ENCODE measurements around the gene GAPDH.
"Not testable (repeated sequence)": the region's sequence is repeated elsewhere in the genome, so short reads cannot be mapped to it uniquely, and the experiment has no call there.

Gene GAPDH

DNA sequence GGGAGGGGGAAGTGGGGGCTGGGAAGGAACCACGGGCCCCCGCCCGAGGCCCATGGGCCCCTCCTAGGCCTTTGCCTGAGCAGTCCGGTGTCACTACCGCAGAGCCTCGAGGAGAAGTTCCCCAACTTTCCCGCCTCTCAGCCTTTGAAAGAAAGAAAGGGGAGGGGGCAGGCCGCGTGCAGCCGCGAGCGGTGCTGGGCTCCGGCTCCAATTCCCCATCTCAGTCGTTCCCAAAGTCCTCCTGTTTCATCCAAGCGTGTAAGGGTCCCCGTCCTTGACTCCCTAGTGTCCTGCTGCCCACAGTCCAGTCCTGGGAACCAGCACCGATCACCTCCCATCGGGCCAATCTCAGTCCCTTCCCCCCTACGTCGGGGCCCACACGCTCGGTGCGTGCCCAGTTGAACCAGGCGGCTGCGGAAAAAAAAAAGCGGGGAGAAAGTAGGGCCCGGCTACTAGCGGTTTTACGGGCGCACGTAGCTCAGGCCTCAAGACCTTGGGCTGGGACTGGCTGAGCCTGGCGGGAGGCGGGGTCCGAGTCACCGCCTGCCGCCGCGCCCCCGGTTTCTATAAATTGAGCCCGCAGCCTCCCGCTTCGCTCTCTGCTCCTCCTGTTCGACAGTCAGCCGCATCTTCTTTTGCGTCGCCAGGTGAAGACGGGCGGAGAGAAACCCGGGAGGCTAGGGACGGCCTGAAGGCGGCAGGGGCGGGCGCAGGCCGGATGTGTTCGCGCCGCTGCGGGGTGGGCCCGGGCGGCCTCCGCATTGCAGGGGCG, at the start of gene GAPDH:
TSS of gene GAPDH (plus strand) at position 595 of the 772 bp plus-strand sequence. CDS start 316 bp downstream, outside the sequence.
- FAIRE-seq = no peak

GRCh38 chr12:6488240-6488639, 46.1 kb upstream of the GAPDH start:
- no peak for FAIRE-seq

DNA sequence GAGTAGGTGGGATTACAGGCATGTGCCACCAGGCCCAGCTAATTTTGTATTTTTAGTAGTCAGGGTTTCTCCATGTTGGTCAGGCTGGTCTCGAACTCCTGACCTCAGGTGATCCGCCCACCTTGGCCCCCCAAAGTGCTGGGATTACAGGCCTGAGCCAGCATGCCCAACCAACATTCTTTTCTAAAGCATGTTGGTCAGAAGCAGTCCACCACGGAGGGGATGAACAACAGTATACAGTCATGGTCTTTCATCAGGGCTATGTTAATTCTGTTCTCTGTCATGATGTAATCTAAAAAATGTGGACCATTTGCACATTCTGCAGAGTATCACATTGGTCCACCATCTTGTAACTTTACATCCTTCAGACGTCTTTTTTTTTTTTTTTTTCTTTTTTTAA, 44.9 kb upstream of the GAPDH start:
- FAIRE-seq = no peak

- FAIRE-seq = not testable (repeated sequence)
Measured at GRCh38 chr12:6490673-6491072, 43.6 kb upstream of the GAPDH start.

DNA sequence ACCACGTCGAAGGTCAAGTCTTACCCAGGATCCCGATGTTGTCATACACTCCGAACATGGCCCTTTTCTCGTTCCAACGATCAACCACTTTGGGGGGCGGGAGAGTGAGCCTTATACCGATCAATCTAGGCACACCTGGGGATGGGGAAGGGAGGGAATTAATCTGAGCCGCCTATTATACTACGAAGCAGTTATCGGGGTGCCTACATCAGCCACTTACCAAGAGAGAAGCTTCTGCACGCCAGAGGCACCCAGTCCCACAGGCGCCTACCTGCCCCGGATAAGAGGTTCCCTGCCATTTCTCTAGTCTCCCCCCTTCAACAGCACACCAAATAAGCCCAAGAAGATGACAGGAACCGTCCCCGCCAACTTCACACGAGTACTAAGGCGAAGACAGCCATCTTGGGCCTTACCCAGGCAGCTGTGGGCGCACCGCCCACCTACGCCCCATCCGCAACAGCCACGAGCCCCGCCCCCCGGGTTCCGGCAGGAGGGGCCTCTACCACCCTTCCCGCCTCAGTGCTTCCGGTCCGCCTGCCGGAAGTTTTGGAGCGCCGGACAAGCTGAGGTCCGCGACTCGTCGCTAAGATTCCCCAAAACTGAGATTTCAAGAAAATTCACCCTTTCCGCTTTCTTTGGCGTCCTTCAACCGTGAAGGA, 41.4 kb upstream of the GAPDH start, which contains the start of gene MRPL51:
TSS of gene MRPL51 (minus strand) at position 425 of the 659 bp plus-strand sequence. CDS start at position 299, 126 bp downstream.
- FAIRE-seq = no peak

- no peak for FAIRE-seq
Measured at GRCh38 chr12:6493497-6494257, 40.6 kb upstream of the GAPDH start, which contains the start of gene NCAPD2. TSS of gene NCAPD2 (plus strand) at chr12:6494102. CDS start at chr12:6495099, 997 bp downstream.

DNA sequence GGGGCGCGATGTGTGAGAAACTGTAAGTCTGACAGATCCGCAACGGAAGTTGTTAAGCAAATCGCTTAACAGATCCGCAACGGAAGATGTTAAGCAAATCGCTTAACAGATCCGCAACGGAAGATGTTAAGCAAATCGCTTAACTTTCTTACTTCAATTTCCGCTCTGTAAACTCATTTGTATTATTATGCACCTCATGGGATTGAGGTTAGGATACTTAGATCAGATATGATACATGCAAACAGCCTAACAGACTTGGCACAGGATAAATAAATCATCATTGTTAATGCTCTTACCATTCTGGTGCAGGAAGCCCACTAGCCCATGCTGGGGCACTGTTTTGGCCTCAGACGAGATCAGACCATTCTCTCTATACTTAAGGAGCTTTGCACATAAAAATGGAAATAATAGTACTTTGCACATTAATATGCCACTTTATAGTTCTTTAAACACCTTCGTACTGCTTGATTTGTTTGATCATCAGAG, 40.0 kb upstream of the GAPDH start:
- no peak for FAIRE-seq

- FAIRE-seq = no peak
Measured at GRCh38 chr12:6494968-6495367, 39.3 kb upstream of the GAPDH start.

DNA sequence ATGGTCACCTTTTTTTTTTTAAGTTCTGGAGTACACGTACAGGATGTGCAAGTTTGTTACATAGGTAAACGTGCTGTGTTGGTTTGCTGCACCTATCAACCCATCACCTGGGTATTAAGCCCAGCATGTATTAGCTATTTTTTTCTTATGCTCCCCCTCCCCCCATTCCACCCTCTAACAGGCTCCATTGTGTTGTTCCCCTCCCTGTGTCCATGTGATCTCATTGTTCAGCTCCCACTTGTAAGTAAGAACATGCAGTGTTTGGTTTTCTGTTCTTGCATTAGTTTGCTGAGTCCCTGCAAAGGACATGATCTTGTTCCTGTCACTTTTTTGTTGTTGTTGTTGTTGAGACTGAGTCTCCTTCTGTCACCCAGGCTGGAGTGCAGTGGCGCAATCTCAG, 37.0 kb upstream of the GAPDH start:
- FAIRE-seq = not testable (repeated sequence)

DNA sequence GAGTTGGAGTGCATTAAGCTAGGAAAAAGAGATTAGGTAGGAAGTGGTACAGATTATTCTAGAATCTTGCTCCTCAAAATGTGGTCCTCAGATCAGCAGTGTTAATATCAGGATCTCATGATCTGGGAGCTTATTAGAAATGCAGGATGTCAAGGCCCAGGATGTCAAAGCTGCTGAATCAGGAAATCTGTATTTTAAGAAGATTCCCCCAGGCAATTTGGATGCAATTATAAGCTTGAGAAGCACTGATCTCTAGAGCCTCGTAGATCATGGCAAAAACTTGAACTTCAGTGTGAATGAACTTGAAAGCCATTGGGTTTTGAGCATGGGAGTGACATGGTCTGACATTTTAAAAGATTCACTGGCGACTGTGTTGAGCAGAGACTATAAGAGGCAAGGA, 33.9 kb upstream of the GAPDH start:
- FAIRE-seq = no peak

DNA sequence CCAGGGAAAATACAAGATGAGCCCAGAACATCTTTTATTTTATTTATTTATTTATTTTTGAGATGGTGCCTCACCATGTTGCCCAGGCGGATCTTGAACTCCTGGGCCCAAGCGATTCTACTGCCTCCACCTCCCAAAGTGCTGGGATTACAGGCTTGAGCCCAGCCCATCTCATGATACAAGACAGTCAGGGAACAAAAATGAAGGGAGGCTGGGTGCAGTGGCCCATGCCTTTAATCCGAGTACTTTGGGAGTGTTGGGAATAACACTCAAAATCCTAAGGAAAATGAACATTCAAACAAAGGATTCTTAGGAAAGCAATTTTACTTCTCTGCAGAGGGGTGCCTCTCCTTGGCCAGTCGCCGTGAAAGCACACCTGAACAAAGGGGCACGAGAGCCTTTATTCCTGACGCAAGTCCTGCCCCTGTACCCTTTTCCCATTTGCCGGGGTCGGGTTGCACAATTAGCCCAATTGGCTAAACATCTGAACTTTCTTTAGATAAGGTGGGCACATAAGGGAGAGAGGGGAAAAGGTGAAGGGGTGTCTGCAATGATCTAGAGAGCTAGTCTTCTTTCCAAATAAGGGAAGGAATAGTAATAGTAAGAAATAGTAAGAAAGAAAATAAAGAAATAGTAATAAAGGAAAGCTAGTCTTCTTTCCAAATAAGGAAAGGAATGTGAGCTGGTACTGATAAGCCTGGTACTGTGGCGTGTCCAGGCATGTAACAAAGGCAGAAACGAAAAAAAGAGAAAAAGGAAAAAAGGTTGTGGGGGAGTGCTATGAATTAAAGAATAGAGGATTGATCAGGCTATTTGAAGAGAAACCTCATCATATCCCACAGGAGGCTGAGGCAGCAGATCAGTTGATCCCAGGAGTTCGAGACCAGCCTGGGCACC, 27.0 kb upstream of the GAPDH start:
- FAIRE-seq = no peak

- no peak for FAIRE-seq
Measured at GRCh38 chr12:6508087-6508486, 26.2 kb upstream of the GAPDH start.

DNA sequence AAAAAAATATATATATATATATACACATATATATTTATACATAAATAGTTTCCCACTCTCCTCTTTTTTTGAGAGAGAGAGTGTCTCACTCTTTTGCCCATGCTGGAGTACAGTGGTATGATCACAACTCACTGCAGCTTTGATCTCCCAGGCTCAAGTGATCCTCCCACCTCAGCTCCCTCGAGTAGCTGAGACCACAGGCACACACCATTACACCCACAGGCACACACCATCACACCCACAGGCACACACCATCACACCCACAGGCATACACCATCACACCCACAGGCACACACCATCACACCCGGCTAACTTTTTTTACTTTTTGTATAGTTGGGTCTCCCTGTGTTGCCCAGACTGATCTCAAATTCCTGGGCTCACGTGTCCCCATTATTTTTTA, 14.1 kb upstream of the GAPDH start:
- no peak for FAIRE-seq

GRCh38 chr12:6522193-6522592, 12.1 kb upstream of the GAPDH start:
- no peak for FAIRE-seq

DNA sequence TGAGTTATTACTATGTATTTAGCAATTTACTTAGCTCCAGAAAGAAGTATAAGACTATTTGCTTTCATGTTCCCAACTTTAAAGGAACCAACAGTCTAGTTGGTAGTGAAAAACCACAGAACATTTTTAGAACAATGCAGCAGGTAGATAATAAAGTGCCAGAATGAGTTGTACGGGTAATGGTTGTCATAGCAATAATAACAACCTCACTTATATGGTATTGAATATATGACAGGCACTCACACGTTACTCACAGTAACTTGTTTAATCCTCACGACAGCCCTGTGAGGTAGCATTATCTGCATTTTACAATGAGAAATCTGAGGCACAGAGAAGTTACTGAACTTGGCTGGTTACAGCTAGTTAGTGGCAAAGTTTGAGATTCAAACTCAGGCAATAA, 10.6 kb upstream of the GAPDH start:
- no peak for FAIRE-seq

DNA sequence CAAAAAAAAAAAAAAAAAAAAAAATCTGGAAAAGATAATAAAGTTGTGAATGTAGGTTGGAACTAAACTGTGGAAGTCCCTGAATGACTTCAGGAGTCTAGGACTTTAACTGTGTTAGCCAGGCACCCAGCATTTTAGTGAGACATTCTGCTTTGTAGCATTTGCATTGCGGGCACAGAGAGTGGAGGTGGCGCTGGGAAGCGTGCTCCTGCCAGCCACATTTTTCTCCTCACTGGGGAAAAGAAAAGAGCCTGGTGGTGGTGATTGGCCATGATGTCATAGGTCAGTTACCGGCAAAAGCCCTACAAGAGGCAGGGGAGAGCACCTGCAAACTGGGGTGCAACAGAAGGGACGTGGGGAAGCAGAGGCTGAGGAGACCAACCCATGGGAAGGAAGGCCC, 9.7 kb upstream of the GAPDH start:
- no peak for FAIRE-seq

- no peak for FAIRE-seq
Measured at GRCh38 chr12:6526201-6526600, 8.1 kb upstream of the GAPDH start.

GRCh38 chr12:6526766-6527525, 7.4 kb upstream of the GAPDH start:
- FAIRE-seq = no peak

DNA sequence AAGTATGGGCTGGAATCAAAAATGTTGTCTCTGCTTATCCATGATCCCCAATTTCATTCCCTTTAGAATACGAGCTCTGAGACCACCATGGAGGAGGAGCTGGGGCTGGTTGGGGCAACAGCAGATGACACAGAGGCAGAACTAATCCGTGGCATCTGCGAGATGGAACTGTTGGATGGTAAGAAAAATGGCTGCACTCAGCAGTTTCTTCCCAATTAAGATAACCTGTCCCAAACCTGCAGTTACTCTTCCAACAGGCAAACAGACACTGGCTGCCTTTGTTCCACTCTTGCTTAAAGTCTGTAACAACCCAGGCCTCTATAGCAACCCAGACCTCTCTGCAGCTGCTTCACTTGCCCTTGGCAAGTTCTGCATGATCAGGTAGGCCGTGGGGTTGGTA, 6.6 kb upstream of the GAPDH start:
- FAIRE-seq = no peak

DNA sequence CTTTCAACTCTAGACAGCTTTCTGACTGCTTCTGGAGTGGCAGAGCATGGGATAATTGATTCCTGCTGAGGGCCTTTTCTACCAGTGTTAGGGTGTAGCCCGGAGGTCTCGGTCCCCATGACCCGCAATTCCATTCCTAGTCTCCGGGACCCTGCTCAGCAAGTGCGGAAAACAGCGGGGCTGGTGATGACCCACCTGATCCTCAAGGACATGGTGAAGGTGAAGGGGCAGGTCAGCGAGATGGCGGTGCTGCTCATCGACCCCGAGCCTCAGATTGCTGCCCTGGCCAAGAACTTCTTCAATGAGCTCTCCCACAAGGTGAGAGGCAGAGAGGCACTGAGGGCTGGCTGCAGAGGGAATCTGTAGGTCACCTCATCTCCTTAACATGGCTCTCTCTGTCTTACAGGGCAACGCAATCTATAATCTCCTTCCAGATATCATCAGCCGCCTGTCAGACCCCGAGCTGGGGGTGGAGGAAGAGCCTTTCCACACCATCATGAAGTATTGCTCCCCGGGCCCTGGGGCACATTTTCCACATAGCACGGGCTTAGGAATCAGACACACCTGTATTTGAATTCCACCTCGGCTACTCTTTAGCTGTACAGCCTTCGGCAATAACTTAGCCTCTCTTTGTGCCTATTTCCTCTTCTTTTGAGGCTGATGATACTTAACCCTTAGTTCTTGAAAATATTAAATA, 5.6 kb upstream of the GAPDH start:
- no peak for FAIRE-seq

DNA sequence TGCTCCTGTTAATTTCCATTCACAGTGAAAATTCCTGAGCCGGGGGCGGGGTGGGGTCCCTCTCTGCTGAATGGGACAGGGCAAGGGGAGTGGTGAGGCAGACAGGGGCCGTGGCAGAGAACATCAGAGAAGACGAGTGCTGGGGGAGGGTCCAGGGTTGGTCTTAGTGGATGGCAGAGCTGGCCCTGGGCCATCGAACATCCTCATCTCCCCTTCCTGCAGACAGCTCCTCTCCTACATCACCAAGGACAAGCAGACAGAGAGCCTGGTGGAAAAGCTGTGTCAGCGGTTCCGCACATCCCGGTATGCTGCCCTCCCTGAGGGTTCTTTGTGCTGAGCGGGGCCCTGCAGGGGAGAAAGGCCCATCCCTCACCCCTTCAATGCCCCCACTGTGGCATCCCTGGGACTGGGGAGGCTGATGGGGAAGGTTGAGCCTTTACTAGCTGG, 5.0 kb upstream of the GAPDH start:
- FAIRE-seq = no peak

All from TTC549 (cell line).